Measurements from ENCODE around the gene GCM1.
"Not testable (repeated sequence)": the region's sequence is repeated elsewhere in the genome, so short reads cannot be mapped to it uniquely, and the experiment has no call there.

GCM1 gene

GRCh38 chr6:53148684-53149083 is at the start of gene GCM1:
TSS of gene GCM1 (minus strand) at chr6:53148841. CDS start at chr6:53145632, 3,209 bp downstream.
- DNase-seq (ENCODE audit: low read depth in 2 of 2) = no peak

GRCh38 chr6:53197553-53197952 is 48.9 kb upstream of the GCM1 start:
- no peak for DNase-seq (ENCODE audit: low read depth in 2 of 2)

- DNase-seq (ENCODE audit: low read depth in 2 of 2) = no peak
These were observed 46.4 kb upstream of the GCM1 start for GRCh38 chr6:53195048-53195447.

DNA sequence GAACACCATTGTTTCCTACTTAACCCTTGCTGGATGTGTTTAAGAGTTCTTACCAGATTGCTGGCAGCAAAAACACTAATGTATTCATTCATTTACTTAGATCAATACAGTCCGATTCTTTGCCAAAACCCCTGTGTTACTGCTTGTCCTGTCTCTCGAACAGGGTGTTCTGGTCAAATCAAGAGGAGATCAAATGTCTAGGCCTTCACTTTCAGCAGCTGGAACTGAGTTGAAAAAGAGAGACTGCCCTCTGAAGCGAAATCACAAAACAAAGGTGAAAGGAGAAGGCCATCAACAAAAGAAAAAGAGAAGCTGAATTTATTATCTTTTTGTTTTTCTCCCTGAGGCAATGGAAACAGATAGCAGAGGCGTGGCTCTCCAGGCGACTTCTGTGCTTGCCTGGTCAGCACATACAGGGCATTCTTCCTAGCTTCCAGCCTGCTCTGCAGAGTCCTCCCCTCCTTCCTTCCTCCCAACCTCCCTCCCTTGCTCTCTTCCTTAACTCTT is 44.1 kb upstream of the GCM1 start:
- DNase-seq (ENCODE audit: low read depth in 2 of 2) = no peak

- DNase-seq (ENCODE audit: low read depth in 2 of 2) = no peak
These were observed 40.9 kb upstream of the GCM1 start for GRCh38 chr6:53189554-53189953.

- no peak for DNase-seq (ENCODE audit: low read depth in 2 of 2)
These were observed 40.2 kb upstream of the GCM1 start for GRCh38 chr6:53188833-53189232.

DNA sequence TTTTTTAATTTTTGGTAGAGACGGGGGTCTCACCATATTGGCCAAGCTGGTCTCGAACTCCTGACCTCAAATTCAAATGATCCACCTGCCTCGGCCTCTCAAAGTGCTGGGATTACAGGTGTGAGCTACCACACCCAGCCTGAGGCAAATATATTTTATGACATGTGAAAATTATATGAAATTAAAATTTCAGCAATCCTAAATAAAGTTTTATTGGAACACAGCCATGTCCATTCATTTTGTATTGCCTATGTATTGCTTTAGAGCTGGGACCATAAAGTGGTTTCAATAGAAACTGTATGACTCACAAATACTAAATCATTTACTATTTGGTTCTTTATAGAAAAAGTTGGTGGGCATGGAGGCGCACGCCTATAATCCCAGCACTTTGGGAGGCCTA is 32.0 kb upstream of the GCM1 start:
- no peak for DNase-seq (ENCODE audit: low read depth in 2 of 2)

DNA sequence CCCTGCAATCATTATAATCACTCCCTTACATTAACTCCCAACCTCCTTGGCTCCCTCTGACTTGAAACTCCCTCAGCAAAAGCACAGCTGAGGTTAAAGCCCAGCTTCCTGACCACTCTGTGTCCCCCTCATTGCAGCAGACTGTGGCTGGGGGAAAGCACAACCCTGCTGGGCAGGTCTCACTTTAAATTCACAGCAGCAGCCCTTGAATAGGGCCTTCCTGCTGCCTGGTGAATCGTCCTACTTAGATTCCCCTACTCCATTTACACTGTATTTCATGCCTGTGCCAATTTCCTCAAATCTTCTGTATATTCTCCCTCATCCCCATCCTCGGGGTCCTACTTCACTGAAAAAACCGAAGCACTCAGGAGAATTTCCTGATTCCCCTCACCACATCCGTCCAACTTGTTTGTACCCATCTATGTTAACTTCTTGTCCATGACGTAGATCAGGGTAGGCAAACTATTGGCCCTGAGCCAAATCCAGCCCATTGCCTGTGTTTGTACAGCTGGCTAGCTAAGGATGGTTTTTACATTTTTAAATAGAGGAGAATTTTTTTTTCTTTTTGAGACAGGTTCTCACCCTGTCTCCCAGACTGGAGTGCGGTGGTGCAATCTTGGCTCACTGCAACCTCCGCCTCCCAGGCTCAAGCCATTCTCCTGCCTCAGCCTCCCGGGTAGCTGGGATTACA is 31.5 kb upstream of the GCM1 start:
- DNase-seq (ENCODE audit: low read depth in 2 of 2) = no peak

GRCh38 chr6:53178837-53179432 is 30.3 kb upstream of the GCM1 start:
- no peak for DNase-seq (ENCODE audit: low read depth in 2 of 2)

- no peak for DNase-seq (ENCODE audit: low read depth in 2 of 2)
These were observed 26.4 kb upstream of the GCM1 start for GRCh38 chr6:53175027-53175426.

DNA sequence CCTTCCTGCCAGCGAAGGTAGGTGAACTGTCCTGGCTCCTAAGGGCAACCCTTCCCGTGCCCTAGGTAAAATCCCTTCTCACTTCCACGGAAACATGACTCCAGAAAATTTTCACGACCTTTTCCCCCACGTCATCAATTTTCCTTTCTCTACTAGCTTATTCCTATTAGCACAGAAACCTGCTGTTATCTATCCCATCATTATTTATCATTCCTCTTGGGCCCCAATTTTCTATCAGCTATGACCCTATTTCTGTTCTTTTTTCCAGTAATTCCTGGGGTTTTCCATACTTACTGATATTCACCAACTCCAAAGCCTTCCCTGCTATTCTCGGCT is 23.8 kb upstream of the GCM1 start:
- no peak for DNase-seq (ENCODE audit: low read depth in 2 of 2)

- DNase-seq (ENCODE audit: low read depth in 2 of 2) = peak; percentile 85 to 86
These were observed 23.2 kb upstream of the GCM1 start for GRCh38 chr6:53171605-53172467.

DNA sequence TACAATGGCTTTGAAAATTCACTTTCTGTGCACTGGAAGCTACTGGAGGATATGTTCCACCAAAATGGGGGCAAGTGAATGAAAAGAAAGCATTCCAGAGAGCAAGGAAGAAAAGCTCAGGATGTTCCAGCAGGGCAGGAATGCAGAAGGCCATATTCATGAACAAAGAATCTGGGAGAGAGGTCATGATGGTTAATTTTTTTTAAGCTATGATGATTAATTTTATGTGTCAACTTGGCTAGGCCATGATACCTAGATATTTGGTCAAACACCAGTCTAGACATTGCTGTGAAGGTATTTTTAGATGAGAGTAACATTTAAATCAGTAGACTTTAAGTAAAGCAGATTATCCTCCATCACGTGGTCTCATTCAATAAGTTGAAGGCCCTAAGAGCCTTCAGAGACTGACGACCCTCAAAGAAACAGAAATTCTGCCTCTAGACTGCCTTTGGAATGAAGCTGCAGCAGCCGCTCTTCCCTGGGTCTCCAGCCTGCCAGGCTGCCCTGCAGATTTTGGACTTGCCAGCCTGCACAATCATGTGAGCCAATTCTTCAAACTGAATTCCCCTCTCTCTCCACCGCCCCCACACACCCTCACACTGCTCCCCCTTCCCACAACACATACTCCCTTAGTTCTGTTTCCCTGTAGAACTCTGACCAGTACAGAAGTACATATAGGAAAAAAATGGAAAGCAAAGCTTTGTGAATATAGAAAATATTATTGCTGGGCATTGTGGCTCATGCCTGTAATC is 20.1 kb upstream of the GCM1 start:
- DNase-seq (ENCODE audit: low read depth in 2 of 2) = no peak

- no peak for DNase-seq (ENCODE audit: low read depth in 2 of 2)
These were observed 16.7 kb upstream of the GCM1 start for GRCh38 chr6:53165293-53165692.

- DNase-seq (ENCODE audit: low read depth in 2 of 2) = no peak
These were observed 14.0 kb upstream of the GCM1 start for GRCh38 chr6:53162606-53163005.

- no peak for DNase-seq (ENCODE audit: low read depth in 2 of 2)
These were observed 12.9 kb upstream of the GCM1 start for GRCh38 chr6:53161481-53162009.

DNA sequence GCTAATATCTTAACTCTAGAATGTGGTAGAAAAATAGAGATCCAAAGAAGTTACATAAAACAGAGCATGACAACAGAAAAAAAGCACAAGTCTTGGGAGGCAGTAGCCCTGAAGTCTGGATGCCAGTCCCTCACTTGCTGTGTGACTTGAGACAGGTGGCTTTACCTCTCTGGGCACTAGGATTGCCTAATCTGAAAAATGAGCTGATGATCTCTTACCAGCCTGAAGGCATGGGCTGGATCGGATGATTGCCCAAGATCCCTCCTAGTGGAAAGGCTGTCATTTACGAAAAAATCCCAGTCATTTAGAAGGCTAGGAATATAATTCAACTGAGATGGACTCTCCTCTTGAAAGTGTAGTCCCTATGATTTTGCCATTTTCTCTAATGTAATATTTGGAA is 10.9 kb upstream of the GCM1 start:
- no peak for DNase-seq (ENCODE audit: low read depth in 2 of 2)

- DNase-seq (ENCODE audit: low read depth in 2 of 2) = not testable (repeated sequence)
These were observed 9.4 kb upstream of the GCM1 start for GRCh38 chr6:53158076-53158475.

DNA sequence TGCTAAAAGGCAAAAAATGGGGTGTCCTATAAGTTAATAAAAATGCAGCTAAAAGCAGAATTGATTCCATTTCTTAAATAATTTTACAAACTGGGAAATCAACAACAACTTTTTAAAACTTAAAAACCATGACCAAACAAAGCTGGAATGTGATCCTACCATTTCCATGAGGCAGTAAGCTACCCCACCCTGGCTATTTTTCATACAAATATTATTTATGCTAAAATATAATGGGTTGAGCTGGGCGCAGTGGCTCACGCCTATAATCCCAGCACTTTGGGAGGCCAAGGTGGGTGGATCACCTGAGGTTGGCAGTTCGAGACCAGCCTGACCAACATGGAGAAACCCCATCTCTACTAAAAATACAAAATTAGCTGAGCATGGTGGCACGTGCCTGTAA is 6.6 kb upstream of the GCM1 start:
- not testable (repeated sequence) for DNase-seq (ENCODE audit: low read depth in 2 of 2)

DNA sequence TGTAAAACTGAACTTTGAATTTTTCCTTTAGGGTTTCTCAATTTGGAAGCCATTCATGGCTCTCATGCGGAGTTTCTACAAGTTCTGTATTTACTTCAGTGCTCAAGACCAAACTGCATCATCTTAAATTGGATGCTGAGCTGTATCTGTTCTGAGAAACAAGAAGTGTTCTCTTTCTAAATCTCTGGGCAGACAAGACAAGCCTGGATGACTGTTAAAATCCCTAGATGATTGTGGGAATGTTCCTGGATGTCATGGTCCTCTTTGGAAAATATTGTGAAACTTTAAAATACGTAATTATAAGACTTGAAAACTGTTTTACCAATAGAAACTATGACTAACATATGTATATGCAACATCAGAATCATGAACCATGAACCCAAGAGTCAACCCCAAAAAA is 6.2 kb upstream of the GCM1 start:
- DNase-seq (ENCODE audit: low read depth in 2 of 2) = no peak

DNA sequence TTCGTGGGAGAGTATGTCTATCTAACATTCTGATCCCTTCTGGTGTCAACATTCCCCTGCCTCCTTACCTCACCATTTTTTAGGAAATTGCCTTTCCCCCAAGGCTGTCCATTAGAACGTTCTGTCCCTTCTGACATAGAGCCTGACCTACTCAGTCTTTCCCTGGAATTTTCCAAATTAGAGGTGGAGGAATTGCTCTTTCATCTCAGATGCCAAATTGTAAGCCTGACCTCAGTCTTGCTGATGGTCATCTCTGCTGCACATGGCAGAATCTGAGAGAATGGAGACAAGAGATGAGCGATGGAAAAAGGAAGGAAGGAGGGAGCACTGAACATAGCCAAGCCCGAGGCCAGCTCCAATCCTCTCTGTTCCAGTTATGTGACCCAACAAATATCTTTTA is 5.4 kb upstream of the GCM1 start:
- no peak for DNase-seq (ENCODE audit: low read depth in 2 of 2)

- no peak for DNase-seq (ENCODE audit: low read depth in 2 of 2)
These were observed 3.9 kb upstream of the GCM1 start for GRCh38 chr6:53152576-53152975.
